NT2/D1 (cell line): Measurements from ENCODE around the gene FBXW9.
"Not testable (repeated sequence)": the region's sequence is repeated elsewhere in the genome, so short reads cannot be mapped to it uniquely, and the experiment has no call there.

Experiments
- DNase-seq: peaks from one replicate; pipeline ENCODE4 v3.0.0-alpha.2; 2011; ENCODE audit warnings: low read depth, low spot score
- H3K27me3 ChIP-seq: 2 replicates; pipeline ENCODE4 v1.6.0; 2011; ENCODE audit warnings: mild to moderate bottlenecking; ENCODE audit not compliant: insufficient read length, insufficient read depth
- H3K36me3 ChIP-seq: 2 replicates; pipeline ENCODE4 v1.6.1; 2011; ENCODE audit warnings: mild to moderate bottlenecking, low read length, mixed read lengths; ENCODE audit not compliant: insufficient read depth, insufficient read length
- H3K4me1 ChIP-seq: 2 replicates; pipeline ENCODE4 v1.5.1; 2011; ENCODE audit not compliant: insufficient read depth, insufficient read length
- H3K4me3 ChIP-seq: 2 replicates; pipeline ENCODE4 v1.5.1; 2011; ENCODE audit warnings: low read depth; ENCODE audit not compliant: insufficient read length
- H3K9ac ChIP-seq: 2 replicates; pipeline ENCODE4 v1.6.0; 2011; ENCODE audit warnings: low read depth; ENCODE audit not compliant: insufficient read length
- H3K9me3 ChIP-seq: 2 replicates; pipeline ENCODE4 v1.5.1; 2011; ENCODE audit warnings: mild to moderate bottlenecking, low read length; ENCODE audit not compliant: insufficient read depth
- SUZ12 ChIP-seq: IDR thresholded peaks from 2 replicates; pipeline ENCODE4 v1.6.1; 2011; ENCODE audit not compliant: insufficient read length, insufficient read depth; ENCODE audit errors: extremely low read depth
- YY1 ChIP-seq: IDR thresholded peaks from 2 replicates; pipeline ENCODE4 v1.6.1; 2011; ENCODE audit not compliant: insufficient read length, insufficient read depth
- ZNF274 ChIP-seq: IDR thresholded peaks from 2 replicates; pipeline ENCODE4 v1.6.1; 2011; ENCODE audit warnings: mild to moderate bottlenecking, low read depth, low read length

FBXW9 gene

GRCh38 chr19:12721656-12722565 is 25.5 kb upstream of the FBXW9 start:
- no peaks in the 10 kb centered on the region for H3K9me3 ChIP-seq
- H3K9ac ChIP-seq: peak overlapping the region; percentile 94
- peak overlapping the region; percentile 80 for H3K4me3 ChIP-seq
- no peak for DNase-seq
- peaks cover 45% of the 10 kb centered on the region for H3K36me3 ChIP-seq
- peaks cover 7% of the 10 kb centered on the region for H3K4me1 ChIP-seq
- TF ChIP-seq ZNF274 (no peak), SUZ12 (no peak), YY1 (no peak)
- H3K27me3 ChIP-seq: no peaks in the 10 kb centered on the region

- peaks cover 51% of the 10 kb centered on the region for H3K36me3 ChIP-seq
- H3K9me3 ChIP-seq: no peaks in the 10 kb centered on the region
- no peaks in the 10 kb centered on the region for H3K27me3 ChIP-seq
- H3K4me3 ChIP-seq: peak overlapping the region; percentile 80
- DNase-seq: no peak
- peaks cover 7% of the 10 kb centered on the region for H3K4me1 ChIP-seq
- TF ChIP-seq SUZ12 (no peak), ZNF274 (no peak)
- peak overlapping the region; percentile 94 for H3K9ac ChIP-seq
Measured at GRCh38 chr19:12720851-12721655, 24.6 kb upstream of the FBXW9 start.

GRCh38 chr19:12720296-12720695 is 23.9 kb upstream of the FBXW9 start:
- TF ChIP-seq ZNF274 (no peak), YY1 (no peak), SUZ12 (no peak)
- Histone ChIP-seq H3K4me1 (peaks cover 7% of the 10 kb centered on the region), H3K36me3 (peaks cover 59% of the 10 kb centered on the region), H3K27me3 (no peaks in the 10 kb centered on the region), H3K9me3 (no peaks in the 10 kb centered on the region), H3K4me3 (no peak overlapping the region), H3K9ac (peak overlapping the region; percentile 1)
- DNase-seq: no peak

- Histone ChIP-seq H3K4me1 (peaks cover 9% of the 10 kb centered on the region), H3K9me3 (no peaks in the 10 kb centered on the region), H3K27me3 (no peaks in the 10 kb centered on the region), H3K9ac (no peak overlapping the region), H3K36me3 (peaks cover 92% of the 10 kb centered on the region), H3K4me3 (no peak overlapping the region)
- no peak for DNase-seq
- TF ChIP-seq SUZ12 (no peak), YY1 (no peak), ZNF274 (no peak)
Measured at GRCh38 chr19:12715929-12716328, 19.5 kb upstream of the FBXW9 start.

GRCh38 chr19:12715102-12715501 is 18.7 kb upstream of the FBXW9 start:
- Histone ChIP-seq H3K4me3 (no peak overlapping the region), H3K36me3 (peaks cover 92% of the 10 kb centered on the region), H3K9me3 (no peaks in the 10 kb centered on the region), H3K9ac (no peak overlapping the region), H3K4me1 (peaks cover 9% of the 10 kb centered on the region), H3K27me3 (no peaks in the 10 kb centered on the region)
- TF ChIP-seq SUZ12 (no peak), ZNF274 (no peak), YY1 (no peak)
- no peak for DNase-seq

DNA sequence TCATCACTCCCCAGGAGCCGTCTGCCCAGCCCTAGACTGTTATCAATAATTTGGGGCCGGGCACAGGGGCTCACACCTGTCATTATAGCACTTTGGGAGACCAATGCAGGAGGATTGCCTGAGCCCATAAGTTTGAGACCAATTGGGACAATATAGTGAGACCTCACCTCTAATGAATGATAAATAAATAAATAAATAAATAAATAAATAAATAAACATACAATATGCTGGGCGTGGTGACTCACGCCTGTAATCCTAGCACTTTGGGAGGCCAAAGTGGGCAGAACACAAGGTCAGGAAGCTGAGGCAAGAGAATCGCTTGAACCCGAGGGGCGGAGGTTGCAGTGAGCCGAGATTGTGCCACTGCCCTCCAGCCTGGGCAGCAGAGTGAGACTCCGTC is 16.9 kb upstream of the FBXW9 start:
- H3K4me1 ChIP-seq, H3K9ac ChIP-seq, H3K9me3 ChIP-seq, H3K4me3 ChIP-seq, DNase-seq, H3K27me3 ChIP-seq: not testable (repeated sequence)
- H3K36me3 ChIP-seq: peaks cover 94% of the 10 kb centered on the region

DNA sequence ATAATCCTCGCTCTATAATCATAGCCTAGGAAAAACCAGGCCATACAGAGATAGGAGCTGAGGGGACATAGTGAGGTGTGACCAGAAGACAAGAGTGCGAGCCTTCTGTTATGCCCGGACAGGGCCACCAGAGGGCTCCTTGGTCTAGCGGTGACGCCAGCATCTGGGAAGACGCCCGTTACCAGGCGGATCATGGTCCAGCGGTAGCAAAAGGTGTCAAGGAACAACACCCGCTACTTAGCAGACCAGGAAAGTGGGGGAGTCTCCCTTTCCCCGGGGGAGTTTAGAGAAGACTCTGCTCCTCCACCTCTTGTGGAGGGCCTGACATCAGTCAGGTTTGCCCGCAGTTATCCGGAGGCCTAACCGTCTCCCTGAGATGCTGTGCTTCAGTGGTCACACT is 15.6 kb upstream of the FBXW9 start:
- H3K9ac ChIP-seq, H3K4me1 ChIP-seq, H3K4me3 ChIP-seq, H3K9me3 ChIP-seq, H3K27me3 ChIP-seq, DNase-seq: not testable (repeated sequence)
- H3K36me3 ChIP-seq: peaks cover 95% of the 10 kb centered on the region

DNA sequence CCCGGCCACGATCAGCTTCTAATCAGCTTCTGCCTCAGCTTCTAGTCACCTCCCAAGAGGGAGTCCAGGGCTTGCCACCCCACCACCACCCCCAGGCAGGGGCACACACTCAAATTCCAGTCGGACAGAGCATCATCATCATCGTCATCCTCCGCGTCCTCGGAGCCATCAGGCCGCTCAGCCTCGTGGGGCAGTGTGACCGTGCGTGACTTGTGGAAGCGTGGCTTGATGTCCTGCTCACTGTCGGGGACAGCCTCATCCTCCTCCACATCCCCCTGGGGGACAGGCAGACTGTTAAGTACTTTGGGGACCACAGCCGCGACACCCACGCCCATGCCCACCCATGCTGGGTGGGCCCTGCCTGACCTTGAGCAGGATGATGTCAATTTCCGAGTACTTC is 14.8 kb upstream of the FBXW9 start:
- DNase-seq: no peak
- H3K4me1 ChIP-seq: peaks cover 3% of the 10 kb centered on the region
- TF ChIP-seq YY1 (no peak), ZNF274 (no peak), SUZ12 (no peak)
- H3K27me3 ChIP-seq: no peaks in the 10 kb centered on the region
- no peak overlapping the region for H3K4me3 ChIP-seq
- H3K9ac ChIP-seq: no peak overlapping the region
- peaks cover 95% of the 10 kb centered on the region for H3K36me3 ChIP-seq
- H3K9me3 ChIP-seq: no peaks in the 10 kb centered on the region
